Colonic mucosa (tissue), 4 donors: ENCODE results near the gene TIMM10. TPM values are rescaled to one million over a fixed set of nuclear protein-coding genes. Genes with fewer than 3 reads are reported as not detected.
"Not testable (repeated sequence)": the region's sequence is repeated elsewhere in the genome, so short reads cannot be mapped to it uniquely, and the experiment has no call there.

Experiments used
- DNase-seq: peaks from one replicate; pipeline ENCODE4 v3.0.0-alpha.2; 2020
- H3K27ac ChIP-seq: fragments of 200-600 bp; one replicate; pipeline ENCODE4 v1.8.0; 2021
- H3K27me3 ChIP-seq: fragments of 200-600 bp; one replicate; pipeline ENCODE4 v1.8.0; 2021
- H3K36me3 ChIP-seq: fragments of 200-600 bp; one replicate; pipeline ENCODE4 v1.8.0; 2021
- H3K4me1 ChIP-seq: fragments of 200-600 bp; one replicate; pipeline ENCODE4 v1.8.0; 2021; ENCODE audit warnings: mild to moderate bottlenecking
- H3K4me3 ChIP-seq: fragments of 200-600 bp; one replicate; pipeline ENCODE4 v1.8.0; 2021
- H3K9ac ChIP-seq, 2 donors: one replicate each; pipeline ENCODE4 v1.7.0; 2013; ENCODE audit warnings: control low read depth in 2 of 2, low read depth in 2 of 2, low read length in 2 of 2
- H3K9me3 ChIP-seq: fragments of 200-600 bp; one replicate; pipeline ENCODE4 v1.8.0; 2021
- intact Hi-C: fragments of 100-400 bp; cut with DNase I; formaldehyde crosslinking; loops from one replicate; pipeline ENCODE4 v1.14.1; 2022
- total RNA-seq, 2 donors: library from RNA; stranded (reverse); fragmentation: NEBNext Ultra II Directional in 1 of 2; extraction: Animal tissue kit (Norgen Biotek cat#: 25700) in 1 of 2; gene quantifications; one replicate each; pipeline ENCODE4 v1.2.1, GENCODE V29; 2021
- TF ChIP-seq, protein P1 (sequence below): fragments of 200-600 bp; IDR thresholded peaks from one replicate; pipeline ENCODE4 v1.8.0; 2022; ENCODE audit warnings: antibody characterized with exemption, mild to moderate bottlenecking
- donor health status: healthy.
- donor health status: DM: no; HTN: no; CAD: no.
- donor health status: DM: no; HTN: no; CAD: no.

The TIMM10 gene
- total RNA-seq, 2 donors from 2014 or later: 54.8 to 67.1 TPM

- no peaks in the 10 kb centered on the region for H3K4me1 ChIP-seq
- no peak overlapping the region for H3K27ac ChIP-seq
- no peak overlapping the region for H3K4me3 ChIP-seq
- no peaks in the 10 kb centered on the region for H3K36me3 ChIP-seq
- no peaks in the 10 kb centered on the region for H3K9me3 ChIP-seq
- no peak for DNase-seq
- intact Hi-C loops: no loop called here
- H3K27me3 ChIP-seq: no peaks in the 10 kb centered on the region
- TF ChIP-seq, protein P1, sequence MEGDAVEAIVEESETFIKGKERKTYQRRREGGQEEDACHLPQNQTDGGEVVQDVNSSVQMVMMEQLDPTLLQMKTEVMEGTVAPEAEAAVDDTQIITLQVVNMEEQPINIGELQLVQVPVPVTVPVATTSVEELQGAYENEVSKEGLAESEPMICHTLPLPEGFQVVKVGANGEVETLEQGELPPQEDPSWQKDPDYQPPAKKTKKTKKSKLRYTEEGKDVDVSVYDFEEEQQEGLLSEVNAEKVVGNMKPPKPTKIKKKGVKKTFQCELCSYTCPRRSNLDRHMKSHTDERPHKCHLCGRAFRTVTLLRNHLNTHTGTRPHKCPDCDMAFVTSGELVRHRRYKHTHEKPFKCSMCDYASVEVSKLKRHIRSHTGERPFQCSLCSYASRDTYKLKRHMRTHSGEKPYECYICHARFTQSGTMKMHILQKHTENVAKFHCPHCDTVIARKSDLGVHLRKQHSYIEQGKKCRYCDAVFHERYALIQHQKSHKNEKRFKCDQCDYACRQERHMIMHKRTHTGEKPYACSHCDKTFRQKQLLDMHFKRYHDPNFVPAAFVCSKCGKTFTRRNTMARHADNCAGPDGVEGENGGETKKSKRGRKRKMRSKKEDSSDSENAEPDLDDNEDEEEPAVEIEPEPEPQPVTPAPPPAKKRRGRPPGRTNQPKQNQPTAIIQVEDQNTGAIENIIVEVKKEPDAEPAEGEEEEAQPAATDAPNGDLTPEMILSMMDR: no peak
- no peak overlapping the region for H3K9ac ChIP-seq
These were observed 12.0 kb upstream of the TIMM10 start for GRCh38 chr11:57542582-57542981.

- Histone ChIP-seq H3K4me1 (no peaks in the 10 kb centered on the region), H3K36me3 (no peaks in the 10 kb centered on the region), H3K9me3 (no peaks in the 10 kb centered on the region), H3K4me3 (no peak overlapping the region), H3K27ac (no peak overlapping the region), H3K27me3 (no peaks in the 10 kb centered on the region), H3K9ac (no peak overlapping the region)
- DNase-seq: no peak
- TF ChIP-seq, protein P1: no peak
- intact Hi-C loops: no loop called here
These were observed 10.6 kb upstream of the TIMM10 start for GRCh38 chr11:57541169-57541568.

- Histone ChIP-seq H3K4me1 (no peaks in the 10 kb centered on the region), H3K27me3 (no peaks in the 10 kb centered on the region), H3K9me3 (no peaks in the 10 kb centered on the region), H3K4me3 (no peak overlapping the region), H3K27ac (no peak overlapping the region), H3K36me3 (no peaks in the 10 kb centered on the region), H3K9ac (no peak overlapping the region)
- intact Hi-C loops: loop anchor here (10.0 kb wide), 1 partner anchor 105 kb away; the partner anchor contains the start of gene YPEL4
- no peak for DNase-seq
- TF ChIP-seq, protein P1: no peak
These were observed 8.8 kb upstream of the TIMM10 start for GRCh38 chr11:57539342-57539741.

GRCh38 chr11:57536947-57537619 is 6.5 kb upstream of the TIMM10 start, which contains the start of gene SMTNL1:
TSS of gene SMTNL1 (plus strand) at chr11:57537595. CDS start at chr11:57542643, 5,048 bp downstream.
- H3K9me3 ChIP-seq: no peaks in the 10 kb centered on the region
- H3K4me1 ChIP-seq: no peaks in the 10 kb centered on the region
- no peak within 1 kb of the TSS for H3K27ac ChIP-seq
- TF ChIP-seq, protein P1: no peak
- H3K27me3 ChIP-seq: no peaks in the 10 kb centered on the region
- DNase-seq: no peak
- intact Hi-C loops: loop anchor here (10.0 kb wide), 1 partner anchor 108 kb away; the partner anchor contains the start of gene YPEL4
- no peaks in the 10 kb centered on the region for H3K36me3 ChIP-seq
- H3K9ac ChIP-seq: no peak within 1 kb of the TSS
- H3K4me3 ChIP-seq: no peak within 1 kb of the TSS

DNA sequence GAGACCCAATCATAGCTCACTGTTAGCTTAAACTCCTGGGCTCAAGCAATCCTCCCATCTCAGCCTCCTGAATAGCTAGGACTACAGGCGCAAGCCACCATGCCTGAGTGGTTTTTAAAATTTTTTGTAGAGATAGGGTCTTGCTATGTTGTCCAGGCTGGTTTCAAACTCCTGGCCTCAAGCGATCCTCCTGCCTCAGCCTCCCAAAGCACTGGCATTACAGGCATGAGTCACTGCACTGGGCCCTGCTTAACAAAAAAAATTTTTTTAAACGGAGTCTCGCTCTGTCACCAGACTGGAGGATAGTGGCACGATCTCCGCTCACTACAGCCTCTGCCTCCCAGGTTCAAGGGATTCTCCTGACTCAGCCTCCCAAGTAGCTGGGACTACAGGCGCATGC is 3.9 kb upstream of the TIMM10 start:
- H3K4me3 ChIP-seq, H3K36me3 ChIP-seq, H3K9me3 ChIP-seq, H3K9ac ChIP-seq, H3K27ac ChIP-seq, DNase-seq, H3K27me3 ChIP-seq, H3K4me1 ChIP-seq: not testable (repeated sequence)
- intact Hi-C loops: loop anchor here (10.0 kb wide), 1 partner anchor 110 kb away; the partner anchor contains the start of gene YPEL4

DNA sequence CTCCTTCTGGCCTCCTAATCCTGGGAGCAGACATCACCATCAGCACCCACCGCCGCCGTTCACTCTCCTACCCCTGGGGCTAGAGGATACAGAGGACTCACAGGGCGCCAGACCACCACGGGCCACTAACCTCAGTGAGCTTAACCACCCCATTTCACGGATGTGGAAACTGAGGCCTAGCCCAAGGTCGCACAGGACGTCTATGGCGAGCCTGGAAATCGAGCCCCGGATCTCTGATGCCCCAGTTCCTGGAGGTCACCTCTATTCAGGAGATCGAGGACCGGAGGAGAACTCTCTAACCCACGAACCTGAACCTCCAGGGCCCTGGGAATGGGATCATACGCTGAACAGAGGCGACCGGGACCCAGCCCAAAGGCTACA is 349 bp downstream of the TIMM10 start:
- Histone ChIP-seq H3K27me3 (no peaks in the 10 kb centered on the region), H3K27ac (peak overlapping the region; percentile 75), H3K9ac (peak overlapping the region; percentile 87 to 93), H3K36me3 (no peaks in the 10 kb centered on the region), H3K4me3 (peak overlapping the region; percentile 67), H3K4me1 (peaks cover 8% of the 10 kb centered on the region), H3K9me3 (no peaks in the 10 kb centered on the region)
- intact Hi-C loops: loop anchor here (10.0 kb wide), 1 partner anchor 115 kb away; the partner anchor contains the start of gene YPEL4
- DNase-seq: peak; percentile 28
- TF ChIP-seq, protein P1: no peak
